OCI-LY1 (cell line): Measurements from ENCODE around the gene RBMS1.

Source experiments
- CTCF ChIP-seq: fragments of 200-600 bp; sonication (generic), shearing (Covaris generic); IDR thresholded peaks from 2 replicates; pipeline ENCODE4 v1.5.1; 2017; ENCODE audit warnings: mild to moderate bottlenecking, antibody characterized with exemption, low read length, moderate library complexity, mixed read lengths
- EZH2 ChIP-seq: fragments of 200-600 bp; sonication (generic), shearing (Covaris generic); IDR thresholded peaks from 2 replicates; pipeline ENCODE4 v1.8.0; 2017; ENCODE audit warnings: borderline replicate concordance, mixed run types, mild to moderate bottlenecking, antibody characterized with exemption, low read length, moderate library complexity, mixed read lengths

GRCh38 chr2:160492401-160493226 is 993 bp downstream of the RBMS1 start:
- TF ChIP-seq CTCF (no peak), EZH2 (no peak)
